Caco-2 (cell line): Measurements from ENCODE around the gene GABRR2. TPM values are rescaled to one million over a fixed set of nuclear protein-coding genes. Genes with fewer than 3 reads are reported as not detected.

ENCODE experiments used
- BruUV-seq: library from RNA; stranded (reverse); fragments of 400-500 nt; replicated peaks from 2 replicates; lab custom pipeline; 2021; lab: Mats Ljungman, UMichigan
- CTCF ChIA-PET: fragments of 300-600 bp; sonication (Branson Sonifier 250); formaldehyde crosslinking; loops from one replicate; lab custom pipeline; 2022; ENCODE audit warnings: antibody characterized with exemption; lab: Charles Lee
- POLR2A ChIA-PET: fragments of 300-600 bp; sonication (Branson Sonifier 250); formaldehyde crosslinking; loops from one replicate; lab custom pipeline; 2022; ENCODE audit warnings: antibody characterized with exemption; lab: Charles Lee
- DNase-seq, 2 experiments: peaks; one replicate each; pipeline versions ENCODE4 v3.0.0 to v3.0.0-alpha.2; 2020 to 2022
- H3K27me3 ChIP-seq: replicated peaks from 2 replicates; pipeline ENCODE4 v1.6.0; 2011; ENCODE audit warnings: low read length; ENCODE audit not compliant: control insufficient read depth, insufficient read depth
- H3K36me3 ChIP-seq: 2 replicates; pipeline ENCODE4 v1.5.1; 2011; ENCODE audit warnings: low read length; ENCODE audit not compliant: control insufficient read depth, insufficient read depth
- H3K4me1 ChIP-seq: fragments of 250-450 bp; sonication (Bioruptor Pico); 2 replicates; pipeline ENCODE4 v1.5.1; 2020; ENCODE audit warnings: mild to moderate bottlenecking
- H3K4me3 ChIP-seq: 2 replicates; pipeline ENCODE4 v1.5.1; 2011; ENCODE audit warnings: low read depth, mild to moderate bottlenecking, control low read depth, low read length
- H3K9me3 ChIP-seq: fragments of 250-450 bp; sonication (Bioruptor Pico); 2 replicates; pipeline ENCODE4 v1.5.1; 2020; ENCODE audit warnings: mild to moderate bottlenecking, moderate library complexity
- H3K27ac Mint-ChIP-seq: one replicate; pipeline ENCODE4 v1.8.0; 2022; ENCODE audit warnings: mixed read lengths; ENCODE audit not compliant: unreplicated experiment
- H3K27me3 Mint-ChIP-seq: one replicate; pipeline ENCODE4 v1.8.0; 2022; ENCODE audit warnings: mixed read lengths; ENCODE audit not compliant: insufficient read depth, unreplicated experiment
- H3K36me3 Mint-ChIP-seq: one replicate; pipeline ENCODE4 v1.8.0; 2022; ENCODE audit warnings: mild to moderate bottlenecking, mixed read lengths; ENCODE audit not compliant: insufficient read depth, unreplicated experiment
- H3K4me1 Mint-ChIP-seq: one replicate; pipeline ENCODE4 v1.8.0; 2022; ENCODE audit warnings: low read depth, mixed read lengths; ENCODE audit not compliant: unreplicated experiment
- H3K4me3 Mint-ChIP-seq: one replicate; pipeline ENCODE4 v1.8.0; 2022; ENCODE audit warnings: mild to moderate bottlenecking, moderate library complexity, mixed read lengths; ENCODE audit not compliant: unreplicated experiment
- H3K9me3 Mint-ChIP-seq: one replicate; pipeline ENCODE4 v1.8.0; 2022; ENCODE audit warnings: mixed read lengths; ENCODE audit not compliant: unreplicated experiment
- intact Hi-C: fragments of 100-400 bp; cut with micrococcal nuclease; formaldehyde crosslinking; loops from one replicate; pipeline ENCODE4 v1.10.0; 2022; ENCODE audit not compliant: unreplicated experiment
- total RNA-seq: library from RNA; stranded (reverse); gene quantifications from 2 replicates; pipeline ENCODE4 v1.2.3, GENCODE V29; 2022
- TF ChIP-seq, protein P1 (sequence below), 2 experiments: fragments of 200-600 bp in 1 of 2; IDR thresholded peaks; 1 replicate in 1 of 2; 2 replicates in 1 of 2; pipeline versions ENCODE4 v1.5.1 to v1.8.0; 2011 to 2022; ENCODE audit warnings: antibody characterized with exemption in 1 of 2, control low read depth in 1 of 2, inconsistent platforms in 1 of 2, low read depth in 1 of 2, low read length in 1 of 2, mild to moderate bottlenecking in 1 of 2, moderate library complexity in 1 of 2; ENCODE audit not compliant: insufficient read depth in 1 of 2, severe bottlenecking in 1 of 2, unreplicated experiment in 1 of 2

Gene GABRR2
- total RNA-seq, 1 experiment from 2014 or later = 0.29 TPM

DNA sequence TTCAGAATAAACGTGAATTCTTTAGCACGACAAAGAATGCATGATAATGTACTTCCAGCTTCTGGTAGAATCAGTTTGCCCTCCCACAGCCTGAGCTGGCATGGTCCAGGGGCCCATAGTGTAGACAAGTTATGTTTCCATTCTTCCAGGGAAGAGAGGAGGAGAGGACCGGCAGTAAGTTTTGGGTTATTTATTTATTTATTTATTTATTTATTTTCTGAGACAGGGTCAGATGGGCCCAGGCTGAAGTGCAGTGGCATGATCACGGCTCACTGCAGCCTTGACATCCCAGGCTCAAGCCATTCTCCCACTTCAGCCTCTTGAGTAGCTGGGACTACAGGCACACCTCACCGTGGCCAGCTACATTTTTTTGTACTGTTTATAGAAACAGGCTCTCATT is 102.6 kb downstream of the GABRR2 start:
- Mint-ChIP-seq H3K9me3 (no peaks in the 10 kb centered on the region), H3K36me3 (no peaks in the 10 kb centered on the region), H3K4me1 (no peaks in the 10 kb centered on the region), H3K4me3 (no peak overlapping the region), H3K27ac (no peak overlapping the region), H3K27me3 (peaks cover 12% of the 10 kb centered on the region)
- H3K9me3 ChIP-seq = no peaks in the 10 kb centered on the region
- H3K27me3 ChIP-seq = no peaks in the 10 kb centered on the region
- no peak overlapping the region for H3K4me3 ChIP-seq
- POLR2A ChIA-PET = no interaction called here
- no peak for DNase-seq
- H3K36me3 ChIP-seq = no peaks in the 10 kb centered on the region
- intact Hi-C loops = no loop called here
- TF ChIP-seq, protein P1, sequence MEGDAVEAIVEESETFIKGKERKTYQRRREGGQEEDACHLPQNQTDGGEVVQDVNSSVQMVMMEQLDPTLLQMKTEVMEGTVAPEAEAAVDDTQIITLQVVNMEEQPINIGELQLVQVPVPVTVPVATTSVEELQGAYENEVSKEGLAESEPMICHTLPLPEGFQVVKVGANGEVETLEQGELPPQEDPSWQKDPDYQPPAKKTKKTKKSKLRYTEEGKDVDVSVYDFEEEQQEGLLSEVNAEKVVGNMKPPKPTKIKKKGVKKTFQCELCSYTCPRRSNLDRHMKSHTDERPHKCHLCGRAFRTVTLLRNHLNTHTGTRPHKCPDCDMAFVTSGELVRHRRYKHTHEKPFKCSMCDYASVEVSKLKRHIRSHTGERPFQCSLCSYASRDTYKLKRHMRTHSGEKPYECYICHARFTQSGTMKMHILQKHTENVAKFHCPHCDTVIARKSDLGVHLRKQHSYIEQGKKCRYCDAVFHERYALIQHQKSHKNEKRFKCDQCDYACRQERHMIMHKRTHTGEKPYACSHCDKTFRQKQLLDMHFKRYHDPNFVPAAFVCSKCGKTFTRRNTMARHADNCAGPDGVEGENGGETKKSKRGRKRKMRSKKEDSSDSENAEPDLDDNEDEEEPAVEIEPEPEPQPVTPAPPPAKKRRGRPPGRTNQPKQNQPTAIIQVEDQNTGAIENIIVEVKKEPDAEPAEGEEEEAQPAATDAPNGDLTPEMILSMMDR (IDR thresholded peaks at IDR 0.05; ENCODE audit: insufficient read depth in 1 of 2, low read depth in 1 of 2, low read length in 1 of 2, severe bottlenecking in 1 of 2, unreplicated experiment in 1 of 2) = no peak
- H3K4me1 ChIP-seq = no peaks in the 10 kb centered on the region
- BruUV-seq = no TSS peak
- CTCF ChIA-PET = no interaction called here

DNA sequence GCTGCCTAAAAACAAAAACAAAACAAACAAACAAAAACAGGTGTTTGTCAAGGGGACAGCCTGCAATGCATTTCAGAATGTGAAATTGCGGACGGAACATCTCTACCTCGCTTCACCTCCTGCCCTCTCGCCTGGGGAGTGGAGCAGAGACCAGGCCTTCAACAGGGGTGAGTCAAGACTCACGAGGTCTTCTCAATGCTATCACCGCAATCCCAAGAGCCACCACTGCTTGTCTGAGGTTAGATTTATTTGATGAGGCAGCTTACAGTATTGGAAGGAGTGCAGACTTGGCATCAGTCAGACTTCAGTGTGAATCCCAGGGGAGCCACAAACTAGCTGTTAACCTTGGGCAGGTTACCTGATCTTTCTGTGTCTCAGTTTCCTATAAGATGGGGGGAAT is 105.6 kb downstream of the GABRR2 start:
- Histone ChIP-seq H3K4me3 (no peak overlapping the region), H3K4me1 (no peaks in the 10 kb centered on the region), H3K27me3 (no peaks in the 10 kb centered on the region), H3K36me3 (no peaks in the 10 kb centered on the region), H3K9me3 (no peaks in the 10 kb centered on the region)
- Mint-ChIP-seq H3K27ac (no peak overlapping the region), H3K4me3 (no peak overlapping the region), H3K4me1 (no peaks in the 10 kb centered on the region), H3K36me3 (no peaks in the 10 kb centered on the region), H3K9me3 (no peaks in the 10 kb centered on the region), H3K27me3 (peaks cover 9% of the 10 kb centered on the region)
- POLR2A ChIA-PET = no interaction called here
- intact Hi-C loops = no loop called here
- no peak for DNase-seq
- TF ChIP-seq, protein P1 (IDR thresholded peaks at IDR 0.05; ENCODE audit: insufficient read depth in 1 of 2, low read depth in 1 of 2, low read length in 1 of 2, severe bottlenecking in 1 of 2, unreplicated experiment in 1 of 2) = no peak
- BruUV-seq = no TSS peak
- CTCF ChIA-PET = no interaction called here

DNA sequence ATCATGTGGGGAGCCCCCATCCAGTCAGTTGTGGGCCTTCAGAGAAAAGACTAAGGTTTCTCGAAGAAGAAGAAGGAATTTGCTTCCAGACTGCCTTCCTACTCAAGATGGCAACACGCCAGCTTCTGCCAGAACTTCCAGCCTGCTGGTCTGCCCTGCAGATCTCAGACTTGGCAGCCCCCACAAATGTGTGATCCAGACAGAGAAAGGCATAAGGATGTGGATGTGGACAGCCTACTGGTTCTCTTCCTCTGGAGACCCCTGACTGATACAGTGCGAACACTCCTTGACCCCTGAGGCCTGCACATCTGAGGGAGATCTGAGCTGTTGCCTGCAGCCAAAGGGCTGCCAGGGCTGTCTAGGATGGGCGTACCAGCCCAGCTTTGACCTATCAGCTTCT is 106.5 kb downstream of the GABRR2 start:
- no peaks in the 10 kb centered on the region for H3K4me1 Mint-ChIP-seq
- Histone ChIP-seq H3K27me3 (no peaks in the 10 kb centered on the region), H3K9me3 (no peaks in the 10 kb centered on the region), H3K36me3 (no peaks in the 10 kb centered on the region), H3K4me1 (no peaks in the 10 kb centered on the region), H3K4me3 (no peak overlapping the region)
- TF ChIP-seq, protein P1 (IDR thresholded peaks at IDR 0.05; ENCODE audit: insufficient read depth in 1 of 2, low read depth in 1 of 2, low read length in 1 of 2, severe bottlenecking in 1 of 2, unreplicated experiment in 1 of 2) = no peak
- ChIA-PET POLR2A (no interaction called here), CTCF (no interaction called here)
- no peak overlapping the region for H3K4me3 Mint-ChIP-seq
- no TSS peak for BruUV-seq
- intact Hi-C loops = no loop called here
- H3K27me3 Mint-ChIP-seq = peaks cover 9% of the 10 kb centered on the region
- no peaks in the 10 kb centered on the region for H3K9me3 Mint-ChIP-seq
- no peak overlapping the region for H3K27ac Mint-ChIP-seq
- no peaks in the 10 kb centered on the region for H3K36me3 Mint-ChIP-seq
- DNase-seq = no peak

Other genes with a start within 250 kb of the GABRR2 start
- gene PNRC1, start 234.5 kb downstream of the GABRR2 start, total RNA-seq = 42.1 and 45.1 TPM in 2 replicates
- 0.49 and 0.79 TPM in 2 replicates for gene SRSF12, start 197.2 kb downstream of the GABRR2 start, total RNA-seq
- gene PM20D2, start 169.2 kb downstream of the GABRR2 start, total RNA-seq = 26.8 and 27.9 TPM in 2 replicates
- 0.12 and 0.43 TPM in 2 replicates for gene GABRR1, start 97.9 kb downstream of the GABRR2 start, total RNA-seq
- gene UBE2J1, start 37.4 kb upstream of the GABRR2 start, total RNA-seq = 23.1 and 23.5 TPM in 2 replicates
- gene RRAGD, start 97.0 kb upstream of the GABRR2 start, total RNA-seq = 5.9 and 8.0 TPM in 2 replicates
- gene ANKRD6, start 117.9 kb upstream of the GABRR2 start, total RNA-seq = 20.5 and 25.6 TPM in 2 replicates